ENCODE results near the gene TSEN2. TPM values are rescaled to one million over a fixed set of nuclear protein-coding genes. Genes with fewer than 3 reads are reported as not detected.

TSEN2 gene
- polyA plus RNA-seq, 3 donors: 3.2 to 7.3 (median 3.9) TPM

DNA sequence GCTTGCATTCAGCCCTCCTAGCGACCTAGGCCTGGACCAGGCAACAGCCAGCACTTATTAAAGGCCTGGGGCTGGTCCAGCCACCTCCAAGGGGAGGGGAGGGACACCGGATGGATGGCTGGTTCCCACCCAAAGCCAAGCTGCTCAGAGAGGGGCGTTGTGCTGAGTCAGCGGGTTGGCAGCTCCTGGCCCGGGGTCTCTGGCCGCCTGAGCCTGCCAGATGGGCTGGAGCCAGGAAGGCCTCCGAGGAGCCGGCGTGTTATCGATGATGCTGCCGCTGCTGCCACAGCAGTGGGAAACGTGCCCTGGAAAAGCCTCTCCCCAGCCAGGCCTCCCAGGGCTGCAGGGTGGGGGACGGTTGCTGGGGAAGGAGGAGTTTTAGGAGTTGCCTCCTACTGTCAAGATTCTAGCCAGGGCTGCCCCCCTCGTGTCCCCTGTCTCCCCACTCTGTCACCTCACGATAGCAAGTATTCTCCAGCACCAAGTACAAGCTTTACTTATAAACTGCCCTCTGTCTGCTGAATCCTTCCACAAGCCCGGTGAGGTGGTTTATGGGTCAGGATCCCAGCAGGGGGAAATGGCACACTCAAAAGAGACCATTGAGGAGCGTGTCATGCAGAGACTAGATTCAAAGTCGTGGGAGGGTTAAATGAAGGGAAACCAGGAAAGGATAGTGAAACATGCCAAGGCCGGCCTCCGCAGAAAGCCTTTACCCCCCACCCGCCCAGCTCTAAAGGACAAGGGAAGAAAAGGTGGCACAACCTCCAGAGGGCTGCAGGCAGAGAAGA is 43.2 kb upstream of the TSEN2 start:
- no peak overlapping the region for H3K4me3 Mint-ChIP-seq
- H3K9me3 Mint-ChIP-seq: peaks cover 0 to 2% (median 0%) of the 10 kb centered on the region in 7 donors
- H3K9ac ChIP-seq (ENCODE audit: insufficient read depth, low read length, poor library complexity, severe bottlenecking): no peak overlapping the region
- intact Hi-C loops (cut with micrococcal nuclease): no loop called here
- no peak overlapping the region for H3K4me2 ChIP-seq (replicated peaks; ENCODE audit: extremely low read depth, low read length, poor library complexity, severe bottlenecking)
- no peaks in the 10 kb centered on the region for H3K9me3 ChIP-seq (replicated peaks in 1 of 2; ENCODE audit: control insufficient read depth in 1 of 2, insufficient read depth in 1 of 2, low read length in 2 of 2)
- no peak overlapping the region for H3K27ac ChIP-seq (ENCODE audit: low read depth in 1 of 2, low read length in 2 of 2)
- WGBS (ENCODE audit: insufficient coverage): 93% methylated on average over 13 of the region's 21 CpGs
- TF ChIP-seq, protein P1, sequence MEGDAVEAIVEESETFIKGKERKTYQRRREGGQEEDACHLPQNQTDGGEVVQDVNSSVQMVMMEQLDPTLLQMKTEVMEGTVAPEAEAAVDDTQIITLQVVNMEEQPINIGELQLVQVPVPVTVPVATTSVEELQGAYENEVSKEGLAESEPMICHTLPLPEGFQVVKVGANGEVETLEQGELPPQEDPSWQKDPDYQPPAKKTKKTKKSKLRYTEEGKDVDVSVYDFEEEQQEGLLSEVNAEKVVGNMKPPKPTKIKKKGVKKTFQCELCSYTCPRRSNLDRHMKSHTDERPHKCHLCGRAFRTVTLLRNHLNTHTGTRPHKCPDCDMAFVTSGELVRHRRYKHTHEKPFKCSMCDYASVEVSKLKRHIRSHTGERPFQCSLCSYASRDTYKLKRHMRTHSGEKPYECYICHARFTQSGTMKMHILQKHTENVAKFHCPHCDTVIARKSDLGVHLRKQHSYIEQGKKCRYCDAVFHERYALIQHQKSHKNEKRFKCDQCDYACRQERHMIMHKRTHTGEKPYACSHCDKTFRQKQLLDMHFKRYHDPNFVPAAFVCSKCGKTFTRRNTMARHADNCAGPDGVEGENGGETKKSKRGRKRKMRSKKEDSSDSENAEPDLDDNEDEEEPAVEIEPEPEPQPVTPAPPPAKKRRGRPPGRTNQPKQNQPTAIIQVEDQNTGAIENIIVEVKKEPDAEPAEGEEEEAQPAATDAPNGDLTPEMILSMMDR (IDR thresholded peaks at IDR 0.05): no peak
- no peak for DNase-seq
- no peaks in the 10 kb centered on the region for H3K36me3 ChIP-seq (replicated peaks in 1 of 2; ENCODE audit: control insufficient read depth in 1 of 2, insufficient read depth in 2 of 2, low read length in 2 of 2)
- no peaks in the 10 kb centered on the region for H3K79me2 ChIP-seq (ENCODE audit: insufficient read depth, low read length)
- H3K36me3 Mint-ChIP-seq: no peaks in the 10 kb centered on the region
- H4K20me1 ChIP-seq (ENCODE audit: insufficient read depth, low read length): no peaks in the 10 kb centered on the region
- no peaks in the 10 kb centered on the region for H3K4me1 Mint-ChIP-seq
- H3K4me3 ChIP-seq (replicated peaks in 1 of 3; ENCODE audit: low read depth in 2 of 3, low read length in 3 of 3): no peak overlapping the region
- no peak overlapping the region for H3K27ac Mint-ChIP-seq
- H2AFZ ChIP-seq (ENCODE audit: insufficient read depth, low read depth, low read length, poor library complexity, severe bottlenecking): no peak overlapping the region
- no peaks in the 10 kb centered on the region for H3K4me1 ChIP-seq (ENCODE audit: control insufficient read depth in 1 of 2, insufficient read depth in 2 of 2, low read length in 2 of 2)
- H3K27me3 ChIP-seq (ENCODE audit: control insufficient read depth in 2 of 2, insufficient read depth in 2 of 2, low read length in 2 of 2): peaks cover 0 to 3% of the 10 kb centered on the region in 2 donors
- peaks cover 4 to 12% (median 11%) of the 10 kb centered on the region in 3 donors for H3K27me3 Mint-ChIP-seq (ENCODE audit: low read depth in 3 of 3)

DNA sequence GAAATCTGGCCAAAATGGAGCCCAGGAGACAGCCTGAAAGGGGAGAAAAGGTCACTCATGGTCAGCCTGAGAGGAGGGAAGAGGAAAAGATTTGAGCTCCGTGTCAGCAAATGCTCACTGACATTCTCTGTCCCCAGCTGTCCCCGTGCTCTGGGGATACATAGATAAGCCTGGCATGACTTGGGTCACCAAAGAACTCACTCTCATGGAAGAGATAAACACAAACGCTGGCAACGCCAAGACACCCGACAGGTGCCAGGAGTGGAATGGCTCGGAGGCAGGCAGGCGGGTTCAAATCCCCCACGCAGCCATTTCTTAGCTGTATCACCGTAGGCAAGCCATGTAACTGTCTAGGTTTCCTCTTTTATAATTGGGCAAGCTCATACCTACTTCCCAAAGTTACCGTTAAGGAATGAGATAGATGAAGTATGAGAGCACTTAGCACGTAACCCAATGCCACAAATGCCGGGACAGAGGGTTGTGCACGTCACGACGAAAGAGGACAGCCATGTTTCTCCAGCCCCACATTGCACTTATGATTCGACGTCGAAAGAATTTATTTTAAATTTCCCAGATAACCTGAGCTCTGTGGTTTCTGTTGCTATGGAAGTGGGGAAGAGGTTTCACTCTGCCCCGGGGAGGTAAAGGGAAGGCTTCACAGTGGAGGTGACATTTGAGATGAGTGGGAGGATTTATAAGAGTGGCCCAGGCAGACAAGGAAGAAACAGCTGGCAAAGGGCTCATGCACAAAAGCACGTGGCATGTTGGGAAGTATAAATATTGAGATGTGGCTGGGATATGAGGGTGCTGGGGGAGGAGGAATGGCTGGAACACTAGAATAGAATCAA is 41.4 kb upstream of the TSEN2 start:
- Mint-ChIP-seq H3K36me3 (no peaks in the 10 kb centered on the region), H3K27ac (peak overlapping the region in 1 of 7 donors; percentile 4), H3K9me3 (peaks cover 0 to 6% (median under 1%) of the 10 kb centered on the region in 7 donors), H3K4me3 (peak overlapping the region in 1 of 2 donors; percentile 26), H3K4me1 (no peaks in the 10 kb centered on the region), H3K27me3 (ENCODE audit: low read depth in 3 of 3) (peaks cover 4 to 8% (median 8%) of the 10 kb centered on the region in 3 donors)
- no peaks in the 10 kb centered on the region for H3K79me2 ChIP-seq (ENCODE audit: insufficient read depth, low read length)
- H3K27me3 ChIP-seq (ENCODE audit: control insufficient read depth in 2 of 2, insufficient read depth in 2 of 2, low read length in 2 of 2): peaks cover 0 to 3% of the 10 kb centered on the region in 2 donors
- H3K4me1 ChIP-seq (ENCODE audit: control insufficient read depth in 1 of 2, insufficient read depth in 2 of 2, low read length in 2 of 2): no peaks in the 10 kb centered on the region
- H3K36me3 ChIP-seq (replicated peaks in 1 of 2; ENCODE audit: control insufficient read depth in 1 of 2, insufficient read depth in 2 of 2, low read length in 2 of 2): no peaks in the 10 kb centered on the region
- peaks cover 0 to under 1% of the 10 kb centered on the region in 2 donors for H3K9me3 ChIP-seq (replicated peaks in 1 of 2; ENCODE audit: control insufficient read depth in 1 of 2, insufficient read depth in 1 of 2, low read length in 2 of 2)
- DNase-seq: no peak
- intact Hi-C loops (cut with micrococcal nuclease): no loop called here
- H3K4me2 ChIP-seq (replicated peaks; ENCODE audit: extremely low read depth, low read length, poor library complexity, severe bottlenecking): no peak overlapping the region
- H3K27ac ChIP-seq (ENCODE audit: low read depth in 1 of 2, low read length in 2 of 2): no peak overlapping the region
- H3K4me3 ChIP-seq (replicated peaks in 1 of 3; ENCODE audit: low read depth in 2 of 3, low read length in 3 of 3): no peak overlapping the region
- H4K20me1 ChIP-seq (ENCODE audit: insufficient read depth, low read length): no peaks in the 10 kb centered on the region
- no peak overlapping the region for H2AFZ ChIP-seq (ENCODE audit: insufficient read depth, low read depth, low read length, poor library complexity, severe bottlenecking)
- 79% methylated on average over 7 of the region's 20 CpGs for WGBS (ENCODE audit: insufficient coverage)
- TF ChIP-seq, protein P1 (IDR thresholded peaks at IDR 0.05): no peak
- no peak overlapping the region for H3K9ac ChIP-seq (ENCODE audit: insufficient read depth, low read length, poor library complexity, severe bottlenecking)

Measured in CD14-positive monocyte (primary cell).